Activated B cell treated with CpG ODN at 0.5 μM for 24 hours (primary cell): ENCODE measurements around the gene HCN4. TPM values are rescaled to one million over a fixed set of nuclear protein-coding genes. Genes with fewer than 3 reads are reported as not detected.

Experiments
- ATAC-seq: fragments of 200-7000 bp; cut with Tn5 transposase; one replicate; pipeline ENCODE4 v1.10.0; 2021; ENCODE audit warnings: low read depth, mild to moderate bottlenecking, moderate library complexity
- CTCF ChIA-PET: fragments of 350-600 bp; sonication (Branson Sonifier 250); formaldehyde crosslinking; loops from one replicate; lab custom pipeline; 2021; ENCODE audit warnings: antibody characterized with exemption; lab: Charles Lee
- POLR2A ChIA-PET: fragments of 350-600 bp; sonication (Branson Sonifier 250); formaldehyde crosslinking; loops from one replicate; lab custom pipeline; 2021; ENCODE audit warnings: antibody characterized with exemption; lab: Charles Lee
- DNase-seq: peaks from one replicate; pipeline ENCODE4 v3.0.0; 2022
- H3K27ac Mint-ChIP-seq: one replicate; pipeline ENCODE4 v1.8.0; 2020; ENCODE audit warnings: mixed read lengths
- H3K27me3 Mint-ChIP-seq: one replicate; pipeline ENCODE4 v1.8.0; 2021; ENCODE audit warnings: mixed read lengths
- H3K36me3 Mint-ChIP-seq: one replicate; pipeline ENCODE4 v1.8.0; 2021; ENCODE audit warnings: low read depth, mixed read lengths
- H3K4me1 Mint-ChIP-seq: one replicate; pipeline ENCODE4 v1.8.0; 2021; ENCODE audit warnings: mixed read lengths
- H3K4me3 Mint-ChIP-seq: one replicate; pipeline ENCODE4 v1.8.0; 2020; ENCODE audit warnings: mild to moderate bottlenecking, mixed read lengths
- H3K9me3 Mint-ChIP-seq: one replicate; pipeline ENCODE4 v1.8.0; 2020; ENCODE audit warnings: mixed read lengths
- intact Hi-C: fragments of 100-400 bp; cut with micrococcal nuclease; formaldehyde crosslinking; loops from one replicate; pipeline ENCODE4 v1.15.1; 2024
- total RNA-seq: library from RNA; stranded (reverse); gene quantifications from 2 replicates; pipeline ENCODE4 v1.2.3, GENCODE V29; 2022
- TF ChIP-seq, protein P1 (sequence below): fragments of 200-600 bp; IDR thresholded peaks from one replicate; pipeline ENCODE4 v1.8.0; 2022; ENCODE audit warnings: antibody characterized with exemption, mild to moderate bottlenecking

HCN4 gene
- total RNA-seq, 1 donor from 2014 or later = not detected

DNA sequence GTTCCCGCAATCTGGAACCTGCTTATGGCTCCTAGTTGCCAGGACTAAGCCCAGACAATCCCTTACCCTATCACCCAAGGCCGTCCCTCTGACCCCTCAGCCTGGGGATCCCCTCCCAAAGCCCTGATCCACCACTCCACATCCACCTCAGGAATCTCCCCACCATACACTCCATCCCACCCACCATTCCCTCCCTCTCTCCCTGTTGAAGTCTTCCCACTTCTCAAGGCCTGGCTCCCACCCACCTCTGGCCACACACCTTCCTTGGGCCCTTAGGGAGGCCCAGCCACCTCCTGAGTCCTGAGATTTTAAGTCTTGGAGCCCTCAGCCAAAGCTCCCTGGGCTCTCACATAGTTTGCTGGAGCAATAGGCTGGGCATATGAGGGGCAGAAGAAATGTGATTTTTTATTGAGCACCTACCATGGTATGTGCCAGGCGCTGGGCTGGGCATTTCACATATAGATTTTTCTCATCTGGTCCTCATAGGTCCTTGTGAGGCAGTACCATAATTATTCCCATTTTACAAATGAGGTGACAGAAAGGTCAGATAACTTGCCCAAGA, 48.1 kb downstream of the HCN4 start:
- Mint-ChIP-seq H3K27me3 (no peaks in the 10 kb centered on the region), H3K4me1 (peaks cover 21% of the 10 kb centered on the region)

DNA sequence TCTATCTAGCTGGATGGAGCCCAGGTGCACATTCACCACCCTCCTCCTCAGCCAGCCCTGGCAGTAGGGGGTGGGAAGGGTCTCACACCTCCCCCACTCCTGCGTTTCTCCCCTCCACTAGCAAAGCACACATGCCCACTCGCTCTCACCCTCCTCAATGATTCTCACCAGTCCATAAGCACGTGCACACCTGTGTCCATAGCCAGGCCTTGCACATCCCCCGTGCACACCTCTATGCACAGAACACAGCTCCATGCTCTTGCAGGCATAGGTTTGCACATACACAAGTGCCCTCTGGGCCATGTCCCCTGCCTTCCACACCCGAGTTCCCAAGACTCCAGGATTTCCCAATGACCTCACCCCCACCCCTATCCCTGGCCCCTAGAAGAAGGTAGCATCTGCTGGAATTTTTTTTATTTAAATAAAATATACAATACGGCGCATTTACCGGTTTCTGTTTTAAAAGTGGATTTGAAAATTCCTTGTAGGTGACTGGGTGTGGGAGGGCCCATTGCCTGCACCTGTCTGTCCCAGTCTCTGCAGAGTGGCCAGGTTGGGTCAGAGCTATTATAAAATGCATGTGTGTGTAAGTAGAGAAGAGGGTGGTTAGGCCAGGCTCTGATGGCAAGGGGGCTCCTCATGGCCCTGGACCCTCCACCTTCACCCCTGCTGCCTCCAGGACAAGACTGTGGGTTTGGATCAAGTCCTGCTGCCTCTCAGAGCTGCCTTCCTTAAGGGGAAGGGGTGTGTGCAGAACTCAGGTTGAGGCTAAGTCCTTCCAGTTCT, 49.1 kb downstream of the HCN4 start:
- ATAC-seq = no peak
- DNase-seq = no peak
- Mint-ChIP-seq H3K36me3 (no peaks in the 10 kb centered on the region), H3K27me3 (peaks cover 3% of the 10 kb centered on the region), H3K27ac (peak overlapping the region; percentile 30), H3K4me1 (peaks cover 19% of the 10 kb centered on the region), H3K4me3 (no peak overlapping the region), H3K9me3 (no peaks in the 10 kb centered on the region)
- ChIA-PET POLR2A (interaction anchor here (1.5 kb wide), 1 partner anchor 314 kb away, joined by 5 read pairs; the partner anchor contains the start of gene NPTN), CTCF (no interaction called here)
- TF ChIP-seq, protein P1, sequence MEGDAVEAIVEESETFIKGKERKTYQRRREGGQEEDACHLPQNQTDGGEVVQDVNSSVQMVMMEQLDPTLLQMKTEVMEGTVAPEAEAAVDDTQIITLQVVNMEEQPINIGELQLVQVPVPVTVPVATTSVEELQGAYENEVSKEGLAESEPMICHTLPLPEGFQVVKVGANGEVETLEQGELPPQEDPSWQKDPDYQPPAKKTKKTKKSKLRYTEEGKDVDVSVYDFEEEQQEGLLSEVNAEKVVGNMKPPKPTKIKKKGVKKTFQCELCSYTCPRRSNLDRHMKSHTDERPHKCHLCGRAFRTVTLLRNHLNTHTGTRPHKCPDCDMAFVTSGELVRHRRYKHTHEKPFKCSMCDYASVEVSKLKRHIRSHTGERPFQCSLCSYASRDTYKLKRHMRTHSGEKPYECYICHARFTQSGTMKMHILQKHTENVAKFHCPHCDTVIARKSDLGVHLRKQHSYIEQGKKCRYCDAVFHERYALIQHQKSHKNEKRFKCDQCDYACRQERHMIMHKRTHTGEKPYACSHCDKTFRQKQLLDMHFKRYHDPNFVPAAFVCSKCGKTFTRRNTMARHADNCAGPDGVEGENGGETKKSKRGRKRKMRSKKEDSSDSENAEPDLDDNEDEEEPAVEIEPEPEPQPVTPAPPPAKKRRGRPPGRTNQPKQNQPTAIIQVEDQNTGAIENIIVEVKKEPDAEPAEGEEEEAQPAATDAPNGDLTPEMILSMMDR = no peak
- intact Hi-C loops = no loop called here

More for the DNA sequence above, 48.1 kb downstream of the HCN4 start:
- no peaks in the 10 kb centered on the region for H3K36me3 Mint-ChIP-seq
- CTCF ChIA-PET = no interaction called here
- intact Hi-C loops = no loop called here
- no peaks in the 10 kb centered on the region for H3K9me3 Mint-ChIP-seq
- H3K4me3 Mint-ChIP-seq = no peak overlapping the region
- POLR2A ChIA-PET = no interaction called here
- DNase-seq = no peak
- TF ChIP-seq, protein P1 = no peak
- H3K27ac Mint-ChIP-seq = peak overlapping the region; percentile 12
- no peak for ATAC-seq

DNA sequence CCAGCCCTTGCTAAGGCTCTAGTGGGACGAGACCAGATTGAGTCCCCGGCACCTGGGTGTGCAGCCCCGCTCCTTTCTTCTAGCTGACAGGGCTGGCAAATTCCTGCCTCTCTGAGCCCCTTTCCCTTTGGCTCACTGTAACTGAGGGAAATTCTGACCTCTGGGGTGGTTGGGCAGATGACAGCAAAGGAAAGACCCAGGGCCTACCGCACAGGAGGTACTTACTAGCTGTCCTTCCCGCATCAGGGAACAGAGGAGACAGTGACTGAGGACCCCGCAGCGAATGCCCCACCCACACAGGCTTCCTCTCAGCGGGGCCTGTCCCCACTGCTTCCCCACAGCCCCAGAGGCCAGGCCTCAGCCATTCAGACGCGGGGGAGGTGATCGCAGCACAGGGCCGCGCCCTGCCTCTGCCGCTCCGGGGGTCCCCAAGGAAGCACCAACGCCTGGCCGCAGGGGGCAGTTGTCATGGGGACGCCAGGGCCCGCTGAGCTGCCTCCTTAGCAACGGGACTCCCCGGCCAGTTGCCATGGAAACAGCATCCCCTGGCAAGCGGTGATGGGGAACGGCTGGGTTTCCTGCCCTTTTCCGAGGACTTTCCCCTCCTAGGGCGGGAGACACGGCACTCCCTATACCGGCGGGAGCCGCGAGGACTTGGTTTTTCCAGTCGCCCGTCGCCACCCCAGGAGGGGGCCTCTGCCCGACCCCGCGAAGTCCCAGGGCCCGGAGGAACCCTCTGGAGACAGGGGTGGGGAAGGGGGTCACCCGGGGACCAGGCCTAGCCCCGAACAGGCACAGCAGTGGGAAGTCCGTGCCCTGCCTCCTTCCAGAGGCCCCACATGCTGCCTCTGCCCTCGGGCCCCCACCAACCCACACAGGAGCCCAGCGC, 50.1 kb downstream of the HCN4 start:
- Mint-ChIP-seq H3K4me1 (peaks cover 19% of the 10 kb centered on the region), H3K27me3 (peaks cover 3% of the 10 kb centered on the region), H3K36me3 (no peaks in the 10 kb centered on the region), H3K27ac (peak overlapping the region; percentile 63), H3K9me3 (no peaks in the 10 kb centered on the region), H3K4me3 (peak overlapping the region; percentile 67)
- CTCF ChIA-PET = interaction anchor here (1.6 kb wide), 1 partner anchor 318 kb away, joined by 6 read pairs; no protein-coding TSS in a partner anchor
- ATAC-seq (peak; percentile 94), DNase-seq (peak; percentile 62)
- TF ChIP-seq, protein P1 = no peak
- POLR2A ChIA-PET = interaction anchor here (0.8 to 1.5 kb wide), 3 partner anchors 31 to 315 kb away, joined by 3 to 5 read pairs (median 4); partner anchors contain the start of gene NPTN
- intact Hi-C loops = loop anchor here (1.0 kb wide), 1 partner anchor 315 kb away; the partner anchor contains the start of gene NPTN

DNA sequence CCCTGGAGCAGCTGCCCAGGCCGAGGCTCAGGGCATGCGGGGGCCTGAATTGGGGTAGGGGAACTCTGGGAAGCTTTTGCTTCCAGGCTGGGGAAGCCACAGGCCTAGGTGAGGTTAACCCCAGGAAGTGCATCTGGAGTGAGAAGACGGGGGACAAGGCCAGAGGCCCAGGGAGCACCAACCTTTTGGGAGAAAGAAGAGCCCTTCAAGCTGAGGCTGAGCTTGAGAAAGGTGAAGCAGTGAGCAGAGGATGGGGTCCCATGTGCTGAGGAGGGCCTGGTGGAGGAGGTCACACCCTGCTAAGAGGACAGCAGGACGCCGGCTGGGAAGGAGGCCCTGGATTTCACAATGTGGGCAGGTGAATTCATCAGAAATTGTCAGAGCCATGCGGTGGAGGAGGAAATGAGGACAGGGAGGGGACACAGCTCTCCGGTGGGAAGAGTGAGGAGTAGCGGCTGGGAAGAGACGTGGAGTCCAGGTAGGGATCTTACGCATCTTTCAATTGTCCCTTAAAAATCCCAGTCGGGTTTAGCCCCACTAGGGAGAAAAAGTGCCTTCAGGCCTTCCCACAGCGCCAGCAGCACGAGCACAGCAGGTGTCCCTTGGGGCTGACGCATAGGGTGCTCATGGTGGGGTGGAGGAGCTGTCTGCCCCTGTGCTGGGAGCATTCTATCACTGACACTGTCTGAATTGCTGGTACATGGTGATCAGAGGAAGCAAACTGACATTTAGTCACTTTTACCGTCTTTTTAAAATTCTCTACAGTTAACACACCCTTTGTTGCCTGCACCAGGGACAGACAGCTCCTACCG, 50.9 kb downstream of the HCN4 start:
- peaks cover 3% of the 10 kb centered on the region for H3K27me3 Mint-ChIP-seq
- H3K9me3 Mint-ChIP-seq = no peaks in the 10 kb centered on the region
- POLR2A ChIA-PET = interaction anchor here (0.8 to 1.5 kb wide), 2 partner anchors 40 to 315 kb away, joined by 3 to 5 read pairs; partner anchors contain the start of gene NPTN
- DNase-seq (no peak), ATAC-seq (peak; percentile 13)
- H3K27ac Mint-ChIP-seq = peak overlapping the region; percentile 63
- peaks cover 19% of the 10 kb centered on the region for H3K4me1 Mint-ChIP-seq
- H3K36me3 Mint-ChIP-seq = no peaks in the 10 kb centered on the region
- intact Hi-C loops = loop anchor here (1.0 kb wide), 1 partner anchor 315 kb away; the partner anchor contains the start of gene NPTN
- CTCF ChIA-PET = interaction anchor here (1.6 kb wide), 1 partner anchor 319 kb away, joined by 6 read pairs; no protein-coding TSS in a partner anchor
- H3K4me3 Mint-ChIP-seq = peak overlapping the region; percentile 67
- TF ChIP-seq, protein P1 = no peak
